Activated CD4-positive, alpha-beta T cell treated with anti-CD3 and anti-CD28 coated beads, Interleukin-2, amount 50 U/mL, for 24 hours (primary cell): ENCODE measurements around the gene CYB5A.
"Not testable (repeated sequence)": the region's sequence is repeated elsewhere in the genome, so short reads cannot be mapped to it uniquely, and the experiment has no call there.

Experiments
- DNase-seq, 2 donors: peaks; one replicate each; pipeline ENCODE4 v3.0.0-alpha.2; 2020; ENCODE audit warnings: low read depth in 1 of 2, low spot score in 1 of 2

The CYB5A gene

GRCh38 chr18:74299162-74299561 is 7.4 kb upstream of the CYB5A start:
- no peak for DNase-seq

- DNase-seq, result no peak
Measured at GRCh38 chr18:74294526-74294925, 2.8 kb upstream of the CYB5A start.

GRCh38 chr18:74292982-74293381 is 1.2 kb upstream of the CYB5A start:
- DNase-seq, result not testable (repeated sequence)

- no peak for DNase-seq
Measured at GRCh38 chr18:74292541-74292858, 737 bp upstream of the CYB5A start.

- no peak for DNase-seq
Measured at GRCh38 chr18:74291472-74291770, 342 bp downstream of the CYB5A start.

- DNase-seq, result no peak
Measured at GRCh38 chr18:74290794-74291471, 830 bp downstream of the CYB5A start.

- no peak for DNase-seq
Measured at GRCh38 chr18:74290021-74290420, 1.7 kb downstream of the CYB5A start.

- no peak for DNase-seq
Measured at GRCh38 chr18:74289137-74289536, 2.6 kb downstream of the CYB5A start.

- no peak for DNase-seq
Measured at GRCh38 chr18:74288730-74289129, 3.0 kb downstream of the CYB5A start.

- no peak for DNase-seq
Measured at GRCh38 chr18:74288041-74288440, 3.7 kb downstream of the CYB5A start.

- no peak for DNase-seq
Measured at GRCh38 chr18:74286856-74287255, 4.9 kb downstream of the CYB5A start.

GRCh38 chr18:74286106-74286855 is 5.5 kb downstream of the CYB5A start:
- DNase-seq, result no peak

GRCh38 chr18:74285583-74285982 is 6.2 kb downstream of the CYB5A start:
- not testable (repeated sequence) for DNase-seq

- DNase-seq, result no peak
Measured at GRCh38 chr18:74284980-74285355, 6.8 kb downstream of the CYB5A start.

- DNase-seq, result no peak
Measured at GRCh38 chr18:74284191-74284979, 7.4 kb downstream of the CYB5A start.

- DNase-seq, result no peak
Measured at GRCh38 chr18:74283646-74284045, 8.1 kb downstream of the CYB5A start.

GRCh38 chr18:74282755-74283554 is 8.8 kb downstream of the CYB5A start:
- no peak for DNase-seq

- no peak for DNase-seq
Measured at GRCh38 chr18:74281980-74282754, 9.6 kb downstream of the CYB5A start.

GRCh38 chr18:74281011-74281979 is 10.5 kb downstream of the CYB5A start:
- no peak for DNase-seq

- DNase-seq, result no peak
Measured at GRCh38 chr18:74278983-74279382, 12.8 kb downstream of the CYB5A start.
